ENCODE results near the gene DCAF7. TPM values are rescaled to one million over a fixed set of nuclear protein-coding genes. Genes with fewer than 3 reads are reported as not detected.
A peak's percentile ranks its signal among the peaks of the same experiment; 100 is the strongest.

Gene DCAF7
- total and polyA plus RNA-seq, 3 donors from 2014 or later: 51.7 to 164 (median 66.8) TPM

GRCh38 chr17:63611354-63611753 is 61.1 kb downstream of the DCAF7 start:
- WGBS, 2 donors: 81 to 98% methylated on average over 3 of the region's 3 CpGs
- Histone ChIP-seq H3K36me3 (ENCODE audit: low read depth, missing control alignments) (no peaks in the 10 kb centered on the region), H3K27ac (no peak overlapping the region), H3K9me3 (no peaks in the 10 kb centered on the region), H3K27me3 (no peaks in the 10 kb centered on the region), H3K4me3 (no peak overlapping the region), H3K4me1 (peaks cover 11% of the 10 kb centered on the region)
- intact Hi-C loops (cut with DNase I; ENCODE audit: low total_unique reads): loop anchor here (5.0 kb wide), 1 partner anchor 184 kb away; no protein-coding TSS in a partner anchor
- no peak for TF ChIP-seq CTCF (IDR thresholded peaks at IDR 0.05)
- TF ChIP-seq POLR2A (IDR thresholded peaks at IDR 0.05): no peak
- no peak for DNase-seq

- no peak overlapping the region for H3K27ac ChIP-seq
- no peaks in the 10 kb centered on the region for H3K27me3 ChIP-seq
- DNase-seq: no peak
- 83 to 86% methylated on average over 2 of the region's 2 CpGs for WGBS, 2 donors
- no peaks in the 10 kb centered on the region for H3K36me3 ChIP-seq (ENCODE audit: low read depth, missing control alignments)
- intact Hi-C loops (cut with DNase I; ENCODE audit: low total_unique reads): loop anchor here (5.0 kb wide), 1 partner anchor 186 kb away; no protein-coding TSS in a partner anchor
- peaks cover under 1% of the 10 kb centered on the region for H3K4me1 ChIP-seq
- TF ChIP-seq POLR2A (IDR thresholded peaks at IDR 0.05) (no peak), CTCF (IDR thresholded peaks at IDR 0.05) (no peak)
- H3K9me3 ChIP-seq: no peaks in the 10 kb centered on the region
- no peak overlapping the region for H3K4me3 ChIP-seq
Measured at GRCh38 chr17:63613663-63614062, 63.4 kb downstream of the DCAF7 start.

- 2% methylated on average over 10 of the region's 10 CpGs for WGBS, 2 donors
- TF ChIP-seq POLR2A (IDR thresholded peaks at IDR 0.05) (no peak), CTCF (IDR thresholded peaks at IDR 0.05) (no peak)
- Histone ChIP-seq H3K27me3 (no peaks in the 10 kb centered on the region), H3K27ac (peak overlapping the region; percentile 80 to 91), H3K4me3 (peak overlapping the region; percentile 57 to 76), H3K9me3 (no peaks in the 10 kb centered on the region), H3K4me1 (no peaks in the 10 kb centered on the region), H3K36me3 (ENCODE audit: low read depth, missing control alignments) (no peaks in the 10 kb centered on the region)
- intact Hi-C loops (cut with DNase I; ENCODE audit: low total_unique reads): loop anchor here (10.0 kb wide), 1 partner anchor 194 kb away; no protein-coding TSS in a partner anchor
- no peak for DNase-seq
Measured at GRCh38 chr17:63621229-63621683, 71.0 kb downstream of the DCAF7 start.

GRCh38 chr17:63621684-63622573 is 71.7 kb downstream of the DCAF7 start, which contains the start of gene MAP3K3:
Gene MAP3K3 (plus strand): TSS chr17:63622417. CDS start chr17:63622760, 343 bp downstream.
- peak within 1 kb of the TSS; percentile 80 to 91 for H3K27ac ChIP-seq
- peak within 1 kb of the TSS; percentile 66 to 76 for H3K4me3 ChIP-seq
- peak; percentile 100 for DNase-seq
- TF ChIP-seq CTCF (IDR thresholded peaks at IDR 0.05): no peak
- peak; percentile 54 for TF ChIP-seq POLR2A (IDR thresholded peaks at IDR 0.05)
- intact Hi-C loops (cut with DNase I; ENCODE audit: low total_unique reads): loop anchor here (10.0 kb wide), 1 partner anchor 193 kb away; no protein-coding TSS in a partner anchor
- H3K36me3 ChIP-seq (ENCODE audit: low read depth, missing control alignments): no peaks in the 10 kb centered on the region
- peaks cover 2% of the 10 kb centered on the region for H3K4me1 ChIP-seq
- no peaks in the 10 kb centered on the region for H3K27me3 ChIP-seq
- no peaks in the 10 kb centered on the region for H3K9me3 ChIP-seq
- WGBS, 2 donors: 0% methylated on average over 41 to 56 of the region's 75 CpGs
